Measurements from ENCODE around the gene PTDSS2.
A peak's percentile ranks its signal among the peaks of the same experiment; 100 is the strongest.

Gene PTDSS2

DNA sequence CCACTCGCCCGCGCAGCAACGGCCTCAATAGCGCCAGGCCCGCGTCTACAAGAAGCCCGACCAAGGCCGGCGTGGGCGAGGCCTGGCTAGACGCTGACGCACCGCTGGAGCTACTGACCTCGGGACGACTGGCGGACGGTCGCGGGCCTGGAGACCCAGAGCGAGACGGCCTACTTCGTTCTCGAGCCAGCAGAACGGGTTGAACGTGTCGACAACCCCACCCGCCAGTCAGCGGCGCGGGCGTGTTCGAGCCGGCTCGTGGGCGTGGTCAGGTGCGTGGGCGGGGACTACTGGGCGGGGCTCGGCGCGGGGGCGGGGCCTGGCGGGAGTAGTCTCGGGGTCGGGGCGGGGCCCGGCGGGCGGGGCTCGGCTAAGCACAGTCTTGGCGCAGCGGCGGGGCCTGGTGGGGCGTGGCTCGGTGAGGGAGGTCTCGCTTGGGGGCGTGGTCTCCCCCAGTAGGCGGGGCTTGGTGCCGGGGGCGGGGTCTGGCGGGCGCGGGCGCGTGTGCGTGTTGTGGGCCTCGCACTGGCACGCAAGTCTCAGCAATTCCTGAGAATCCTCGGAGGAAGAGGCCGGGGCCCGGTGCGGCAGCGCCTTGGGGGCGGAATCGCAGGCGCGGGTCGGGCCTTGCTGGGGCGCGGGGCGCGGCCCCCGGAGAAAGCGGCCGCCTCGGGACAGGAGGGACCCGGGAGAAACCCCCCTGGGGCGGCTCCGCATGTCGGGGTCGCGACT, 57.1 kb downstream of the PTDSS2 start, which contains the start of gene RNH1:
Gene RNH1, minus strand, starts transcription at position 248 of the 732 bp plus-strand sequence. CDS start 5,080 bp downstream, outside the sequence.
- in situ Hi-C loops (cut with HindIII; ENCODE audit: low sequenced_read_pairs): no loop called here
- peak; percentile 95 for DNase-seq (ENCODE audit: low read depth, low spot score)
- peak within 1 kb of the TSS; percentile 83 for H3K4me3 ChIP-seq (ENCODE audit: low read depth, low read length)
- no peak for TF ChIP-seq CTCF (IDR thresholded peaks at IDR 0.05; ENCODE audit: low read depth, low read length)

- in situ Hi-C loops (cut with HindIII; ENCODE audit: low sequenced_read_pairs): no loop called here
- H3K4me3 ChIP-seq (ENCODE audit: low read depth, low read length): peak overlapping the region; percentile 53
- TF ChIP-seq CTCF (IDR thresholded peaks at IDR 0.05; ENCODE audit: low read depth, low read length): no peak
- DNase-seq (ENCODE audit: low read depth, low spot score): no peak
These were observed 57.8 kb downstream of the PTDSS2 start for GRCh38 chr11:507727-508515.

DNA sequence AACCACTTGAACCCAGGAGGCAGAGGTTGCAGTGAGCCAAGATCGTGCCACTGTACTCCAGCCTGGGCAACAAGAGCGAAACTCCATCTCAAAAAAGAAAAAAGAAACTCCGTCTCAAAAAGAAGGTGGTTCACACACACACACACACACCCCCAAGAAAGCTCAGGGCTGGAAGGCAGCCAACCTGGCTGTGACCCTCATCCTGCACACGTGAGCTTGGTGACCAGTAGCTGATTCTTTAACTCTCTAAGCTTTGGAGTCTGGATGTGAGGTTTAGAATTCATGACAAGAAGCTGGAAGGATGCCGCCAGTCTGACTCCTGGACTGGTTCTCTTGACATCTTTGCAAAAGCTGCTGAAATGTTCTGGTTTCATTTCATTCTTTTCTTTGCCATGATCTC, 58.9 kb downstream of the PTDSS2 start:
- in situ Hi-C loops (cut with HindIII; ENCODE audit: low sequenced_read_pairs): no loop called here
- no peak for TF ChIP-seq CTCF (IDR thresholded peaks at IDR 0.05; ENCODE audit: low read depth, low read length)
- H3K4me3 ChIP-seq (ENCODE audit: low read depth, low read length): no peak overlapping the region
- no peak for DNase-seq (ENCODE audit: low read depth, low spot score)

- in situ Hi-C loops (cut with HindIII; ENCODE audit: low sequenced_read_pairs): no loop called here
- DNase-seq (ENCODE audit: low read depth, low spot score): no peak
- TF ChIP-seq CTCF (IDR thresholded peaks at IDR 0.05; ENCODE audit: low read depth, low read length): no peak
- no peak overlapping the region for H3K4me3 ChIP-seq (ENCODE audit: low read depth, low read length)
These were observed 62.9 kb downstream of the PTDSS2 start for GRCh38 chr11:512761-513595.

DNA sequence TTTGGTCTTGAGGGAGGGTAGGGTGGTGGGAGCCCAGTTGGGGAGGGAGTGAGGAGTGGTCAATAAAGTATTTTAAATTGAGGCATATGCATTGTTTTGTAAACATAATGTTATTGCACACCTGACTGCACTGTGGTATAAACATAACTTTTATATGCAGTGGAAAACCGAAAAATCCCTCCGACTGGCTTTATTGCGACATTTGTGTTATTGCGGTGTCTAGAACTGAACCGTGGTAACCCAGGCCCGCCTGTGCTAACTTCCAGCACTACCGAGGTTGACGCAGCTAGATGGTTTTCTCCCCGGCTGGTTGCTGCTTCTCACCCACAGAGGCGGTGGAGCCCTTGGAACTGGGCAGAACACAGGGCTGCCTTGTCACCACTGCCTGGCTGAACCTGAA, 64.5 kb downstream of the PTDSS2 start:
- no peak for TF ChIP-seq CTCF (IDR thresholded peaks at IDR 0.05; ENCODE audit: low read depth, low read length)
- H3K4me3 ChIP-seq (ENCODE audit: low read depth, low read length): no peak overlapping the region
- no peak for DNase-seq (ENCODE audit: low read depth, low spot score)
- in situ Hi-C loops (cut with HindIII; ENCODE audit: low sequenced_read_pairs): no loop called here

- no peak for TF ChIP-seq CTCF (IDR thresholded peaks at IDR 0.05; ENCODE audit: low read depth, low read length)
- in situ Hi-C loops (cut with HindIII; ENCODE audit: low sequenced_read_pairs): no loop called here
- DNase-seq (ENCODE audit: low read depth, low spot score): no peak
- no peak overlapping the region for H3K4me3 ChIP-seq (ENCODE audit: low read depth, low read length)
These were observed 65.1 kb downstream of the PTDSS2 start for GRCh38 chr11:515131-515530.
